Epithelial cell of esophagus (primary cell): Measurements from ENCODE around the gene C19orf85.

Source experiments
- DNase-seq: peaks from one replicate; pipeline ENCODE4 v3.0.0; 2010; ENCODE audit warnings: low read depth
- H3K4me3 ChIP-seq: 2 replicates; pipeline ENCODE4 v1.5.1; 2011; ENCODE audit warnings: mild to moderate bottlenecking, low read length, control low read depth
- CTCF ChIP-seq: IDR thresholded peaks from 2 replicates; pipeline ENCODE4 v1.5.1; 2011; ENCODE audit warnings: low read depth, mild to moderate bottlenecking, low read length, control low read depth, inconsistent platforms; ENCODE audit not compliant: insufficient read depth; ENCODE audit errors: missing control alignments

The C19orf85 gene

GRCh38 chr19:55488986-55489710, 24.6 kb upstream of the C19orf85 start:
- TF ChIP-seq CTCF: no peak
- DNase-seq: no peak
- no peak overlapping the region for H3K4me3 ChIP-seq

- DNase-seq: no peak
- no peak within 1 kb of the TSS for H3K4me3 ChIP-seq
- TF ChIP-seq CTCF: no peak
Observed at GRCh38 chr19:55487924-55488687, 23.6 kb upstream of the C19orf85 start, which contains the start of gene SSC5D. Gene SSC5D, plus strand, starts transcription at chr19:55488436. Its CDS starts 154 bp downstream, at chr19:55488590.

GRCh38 chr19:55486971-55487923, 22.7 kb upstream of the C19orf85 start:
- no peak for TF ChIP-seq CTCF
- H3K4me3 ChIP-seq: no peak overlapping the region
- DNase-seq: peak; percentile 87

GRCh38 chr19:55486043-55486970, 21.8 kb upstream of the C19orf85 start:
- H3K4me3 ChIP-seq: no peak overlapping the region
- no peak for DNase-seq
- no peak for TF ChIP-seq CTCF

GRCh38 chr19:55485439-55486011, 21.0 kb upstream of the C19orf85 start:
- DNase-seq: no peak
- peak overlapping the region; percentile 69 for H3K4me3 ChIP-seq
- TF ChIP-seq CTCF: no peak
